ENCODE data around the gene DOCK2.

DNA sequence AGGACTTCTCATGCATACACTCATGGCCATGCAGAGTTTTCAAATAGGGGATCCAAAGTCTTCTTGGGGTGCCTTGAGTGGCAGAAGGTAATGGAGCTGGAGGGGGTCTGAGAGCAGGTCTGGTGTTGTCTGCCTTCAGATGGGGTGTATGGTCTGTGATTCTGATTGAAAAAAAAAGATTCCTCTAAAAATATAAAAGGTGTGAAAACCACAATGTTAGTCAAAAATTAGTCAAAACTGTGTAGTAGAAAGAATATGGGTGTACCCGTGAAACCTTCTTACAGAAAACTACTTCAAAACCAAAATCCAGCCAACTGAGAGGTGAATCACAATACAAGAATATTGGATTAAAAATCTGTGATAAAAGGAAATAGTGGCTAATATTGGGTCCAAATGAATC, 20.1 kb downstream of the DOCK2 start:
- no peak for TF ChIP-seq POLR2A (IDR thresholded peaks at IDR 0.05; ENCODE audit: low read length)
- TF ChIP-seq PHF8 (IDR thresholded peaks at IDR 0.05; ENCODE audit: borderline replicate concordance, low read depth), result no peak
- TF ChIP-seq POLR2AphosphoS2 (conservative IDR thresholded peaks at IDR 0.05; ENCODE audit: low read length), result no peak
- no peak for TF ChIP-seq RFX5 (IDR thresholded peaks at IDR 0.05)
- TF ChIP-seq, protein P1, sequence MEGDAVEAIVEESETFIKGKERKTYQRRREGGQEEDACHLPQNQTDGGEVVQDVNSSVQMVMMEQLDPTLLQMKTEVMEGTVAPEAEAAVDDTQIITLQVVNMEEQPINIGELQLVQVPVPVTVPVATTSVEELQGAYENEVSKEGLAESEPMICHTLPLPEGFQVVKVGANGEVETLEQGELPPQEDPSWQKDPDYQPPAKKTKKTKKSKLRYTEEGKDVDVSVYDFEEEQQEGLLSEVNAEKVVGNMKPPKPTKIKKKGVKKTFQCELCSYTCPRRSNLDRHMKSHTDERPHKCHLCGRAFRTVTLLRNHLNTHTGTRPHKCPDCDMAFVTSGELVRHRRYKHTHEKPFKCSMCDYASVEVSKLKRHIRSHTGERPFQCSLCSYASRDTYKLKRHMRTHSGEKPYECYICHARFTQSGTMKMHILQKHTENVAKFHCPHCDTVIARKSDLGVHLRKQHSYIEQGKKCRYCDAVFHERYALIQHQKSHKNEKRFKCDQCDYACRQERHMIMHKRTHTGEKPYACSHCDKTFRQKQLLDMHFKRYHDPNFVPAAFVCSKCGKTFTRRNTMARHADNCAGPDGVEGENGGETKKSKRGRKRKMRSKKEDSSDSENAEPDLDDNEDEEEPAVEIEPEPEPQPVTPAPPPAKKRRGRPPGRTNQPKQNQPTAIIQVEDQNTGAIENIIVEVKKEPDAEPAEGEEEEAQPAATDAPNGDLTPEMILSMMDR (IDR thresholded peaks at IDR 0.05), result no peak
- no peak for TF ChIP-seq HEYL (CRISPR knock-in tag; IDR thresholded peaks at IDR 0.05)
- TF ChIP-seq MAZ (IDR thresholded peaks at IDR 0.05; ENCODE audit: borderline replicate concordance, low read depth, low read length), result no peak
- TF ChIP-seq CHD4 (IDR thresholded peaks at IDR 0.05; ENCODE audit: borderline replicate concordance), result no peak
- TF ChIP-seq CEBPB (IDR thresholded peaks at IDR 0.05), result no peak

All from A549 (cell line).